GM18861 (cell line): ENCODE measurements around the gene THAP11.

Source experiments
- ATAC-seq: cut with Tn5 transposase; IDR thresholded peaks from one replicate; pipeline ENCODE4 v1.9.1; 2021; ENCODE audit not compliant: unreplicated experiment

The THAP11 gene

DNA sequence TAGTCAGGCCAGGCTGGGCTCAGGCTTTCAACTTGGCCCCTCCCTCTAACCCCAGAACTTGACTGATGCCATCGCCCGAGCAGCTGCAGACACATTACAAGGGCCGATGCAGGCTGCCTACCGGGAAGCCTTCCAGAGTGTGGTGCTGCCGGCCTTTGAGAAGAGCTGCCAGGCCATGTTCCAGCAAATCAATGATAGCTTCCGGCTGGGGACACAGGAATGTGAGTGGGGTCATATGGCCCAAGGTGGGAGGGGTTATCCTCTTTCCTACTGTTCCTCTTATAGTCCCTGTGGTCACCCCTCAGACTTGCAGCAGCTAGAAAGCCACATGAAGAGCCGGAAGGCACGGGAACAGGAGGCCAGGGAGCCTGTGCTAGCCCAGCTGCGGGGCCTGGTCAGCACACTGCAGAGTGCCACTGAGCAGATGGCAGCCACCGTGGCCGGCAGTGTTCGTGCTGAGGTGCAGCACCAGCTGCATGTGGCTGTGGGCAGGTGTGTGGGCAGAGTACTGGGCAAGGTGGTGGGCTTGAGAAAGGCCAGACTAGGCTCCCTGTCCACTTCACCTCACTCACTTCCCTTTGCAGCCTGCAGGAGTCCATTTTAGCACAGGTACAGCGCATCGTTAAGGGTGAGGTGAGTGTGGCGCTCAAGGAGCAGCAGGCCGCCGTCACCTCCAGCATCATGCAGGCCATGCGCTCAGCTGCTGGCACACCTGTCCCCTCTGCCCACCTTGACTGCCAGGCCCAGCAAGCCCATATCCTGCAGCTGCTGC lies 40.4 kb downstream of the THAP11 start:
- no peak for ATAC-seq

DNA sequence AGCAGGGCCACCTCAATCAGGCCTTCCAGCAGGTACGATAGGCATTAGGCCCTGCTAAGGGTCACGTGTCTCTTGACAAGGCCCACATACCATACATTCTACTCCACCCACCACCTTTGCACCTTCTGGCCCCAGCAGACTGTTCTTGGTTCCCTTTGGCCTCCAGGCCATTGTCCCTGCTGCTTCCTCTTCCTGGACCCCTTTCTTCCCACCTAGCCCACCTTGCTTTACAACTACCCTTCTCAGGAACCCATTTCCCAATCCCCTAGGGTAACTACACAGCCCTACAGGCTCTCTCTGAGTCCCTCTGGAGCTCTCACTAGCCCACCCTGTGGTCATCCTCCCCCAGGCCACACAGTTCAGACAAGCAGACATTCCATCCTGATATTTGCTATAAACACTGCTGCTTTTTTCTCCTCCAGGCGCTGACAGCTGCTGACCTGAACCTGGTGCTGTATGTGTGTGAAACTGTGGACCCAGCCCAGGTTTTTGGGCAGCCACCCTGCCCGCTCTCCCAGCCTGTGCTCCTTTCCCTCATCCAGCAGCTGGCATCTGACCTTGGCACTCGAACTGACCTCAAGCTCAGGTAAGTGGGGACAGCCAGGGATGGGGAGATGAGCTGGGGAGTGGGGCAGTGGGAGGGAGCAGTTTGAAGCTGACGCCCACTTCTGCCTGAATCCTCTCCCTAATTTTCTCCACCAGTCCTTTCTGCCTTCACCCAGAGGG lies 41.2 kb downstream of the THAP11 start:
- no peak for ATAC-seq

DNA sequence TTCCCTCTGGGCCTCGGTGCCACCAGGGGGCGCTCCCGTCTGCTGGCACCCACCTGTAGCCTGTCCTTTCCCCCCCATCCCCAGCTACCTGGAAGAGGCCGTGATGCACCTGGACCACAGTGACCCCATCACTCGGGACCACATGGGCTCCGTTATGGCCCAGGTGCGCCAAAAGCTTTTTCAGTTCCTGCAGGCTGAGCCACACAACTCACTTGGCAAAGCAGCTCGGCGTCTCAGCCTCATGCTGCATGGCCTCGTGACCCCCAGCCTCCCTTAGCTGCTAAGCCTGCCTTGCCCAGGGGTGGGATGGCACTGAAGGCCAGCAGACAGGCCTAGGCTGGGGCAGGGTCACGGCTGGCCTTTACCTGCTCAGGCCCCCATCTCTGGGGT lies 41.7 kb downstream of the THAP11 start:
- ATAC-seq = no peak

DNA sequence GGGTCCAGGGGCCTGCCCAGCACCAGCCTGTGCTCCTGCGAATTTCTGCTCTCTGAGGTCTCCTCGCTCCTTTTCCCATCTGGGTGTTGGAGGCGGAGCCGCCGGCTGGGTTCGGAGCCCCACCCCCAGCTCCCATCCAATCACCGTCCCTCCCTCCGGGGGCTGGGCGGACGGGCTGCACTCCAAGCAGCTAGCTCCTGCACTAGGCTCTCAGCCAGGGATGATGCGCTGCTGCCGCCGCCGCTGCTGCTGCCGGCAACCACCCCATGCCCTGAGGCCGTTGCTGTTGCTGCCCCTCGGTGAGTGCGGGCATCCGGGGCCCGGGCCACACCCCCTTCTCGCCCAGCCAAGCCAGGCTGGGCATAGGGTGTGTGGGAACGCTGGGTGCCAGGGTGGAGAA lies 42.6 kb downstream of the THAP11 start, which contains the start of gene NRN1L:
TSS of gene NRN1L (plus strand) at position 202 of the 400 bp plus-strand sequence. CDS start at position 221, 19 bp downstream.
- ATAC-seq = no peak

DNA sequence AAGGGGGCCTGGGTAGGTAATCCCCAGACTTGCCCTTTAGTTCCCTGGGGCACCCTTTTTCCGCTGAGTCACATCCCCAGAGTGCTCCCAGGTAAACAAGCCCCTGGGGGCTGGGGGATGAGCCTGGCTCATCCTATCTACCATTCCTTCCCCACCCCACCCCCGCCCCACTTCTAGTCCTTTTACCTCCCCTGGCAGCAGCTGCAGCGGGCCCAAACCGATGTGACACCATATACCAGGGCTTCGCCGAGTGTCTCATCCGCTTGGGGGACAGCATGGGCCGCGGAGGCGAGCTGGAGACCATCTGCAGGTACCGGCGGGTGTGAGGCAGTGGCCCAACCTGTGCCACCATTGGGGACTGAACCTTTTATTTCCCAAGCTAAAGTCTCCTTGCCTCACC lies 43.4 kb downstream of the THAP11 start:
- no peak for ATAC-seq

DNA sequence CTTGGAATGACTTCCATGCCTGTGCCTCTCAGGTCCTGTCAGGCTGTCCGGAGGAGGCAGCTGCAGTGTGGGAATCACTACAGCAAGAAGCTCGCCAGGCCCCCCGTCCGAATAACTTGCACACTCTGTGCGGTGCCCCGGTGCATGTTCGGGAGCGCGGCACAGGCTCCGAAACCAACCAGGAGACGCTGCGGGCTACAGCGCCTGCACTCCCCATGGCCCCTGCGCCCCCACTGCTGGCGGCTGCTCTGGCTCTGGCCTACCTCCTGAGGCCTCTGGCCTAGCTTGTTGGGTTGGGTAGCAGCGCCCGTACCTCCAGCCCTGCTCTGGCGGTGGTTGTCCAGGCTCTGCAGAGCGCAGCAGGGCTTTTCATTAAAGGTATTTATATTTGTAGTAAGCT lies 43.9 kb downstream of the THAP11 start:
- ATAC-seq = no peak

DNA sequence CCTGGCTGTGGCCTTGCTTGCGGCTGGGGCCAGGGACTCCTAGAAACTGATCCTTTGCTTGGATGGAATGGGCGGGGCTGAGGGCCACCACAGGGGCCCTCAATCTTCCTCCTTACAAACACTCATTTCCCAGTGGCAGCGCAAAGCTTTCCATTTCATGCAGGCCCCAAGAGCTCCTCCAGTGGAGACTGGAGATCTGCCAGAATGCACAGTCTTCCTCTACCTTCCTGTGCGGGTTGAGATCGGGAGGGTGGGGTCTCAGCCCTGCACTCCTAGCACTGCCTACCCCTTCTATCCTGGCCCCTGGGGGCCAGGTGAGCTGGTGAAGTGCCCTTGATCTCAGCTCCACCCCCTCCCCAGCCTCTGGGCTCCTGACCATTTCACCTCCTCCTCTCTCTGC lies 44.3 kb downstream of the THAP11 start:
- no peak for ATAC-seq

DNA sequence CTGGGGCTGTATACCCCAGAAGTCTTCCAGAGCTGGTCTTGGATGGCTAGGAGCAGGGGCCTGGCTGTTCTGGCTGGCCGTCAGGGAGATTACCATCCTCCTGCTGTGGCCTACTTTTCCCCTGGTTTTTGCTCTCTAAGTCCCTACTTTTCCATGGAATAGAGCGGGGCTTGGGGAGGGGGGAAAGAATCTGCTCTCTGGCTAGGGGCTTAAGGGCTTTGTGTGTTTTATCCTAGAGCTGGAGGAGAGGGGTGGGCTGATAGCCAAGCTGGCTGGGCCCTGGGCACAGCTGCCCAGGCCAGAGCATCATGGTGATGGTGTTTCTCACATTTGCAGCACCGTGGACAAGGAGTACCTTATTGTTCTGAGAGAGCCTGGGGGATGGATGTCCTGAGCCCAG lies 46.2 kb downstream of the THAP11 start:
- ATAC-seq = no peak

DNA sequence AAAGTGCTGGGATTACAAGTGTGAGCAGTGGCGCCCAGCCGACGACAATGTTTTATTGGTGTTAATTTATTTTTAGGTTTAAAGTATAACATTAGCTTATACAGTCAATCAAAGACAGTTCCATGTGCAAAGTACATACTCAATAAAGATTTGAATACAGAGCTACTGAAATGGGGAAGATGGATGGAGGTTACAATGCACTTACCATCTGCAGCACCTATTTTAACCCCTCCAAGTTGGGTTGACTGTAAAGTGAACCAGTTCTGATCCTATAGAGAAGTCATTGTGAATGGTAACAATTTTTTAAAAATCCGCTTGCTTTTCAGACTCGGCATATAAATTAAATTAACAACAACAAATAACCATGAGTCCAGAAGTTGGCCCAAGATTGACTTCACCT lies 50.3 kb downstream of the THAP11 start:
- ATAC-seq = no peak

DNA sequence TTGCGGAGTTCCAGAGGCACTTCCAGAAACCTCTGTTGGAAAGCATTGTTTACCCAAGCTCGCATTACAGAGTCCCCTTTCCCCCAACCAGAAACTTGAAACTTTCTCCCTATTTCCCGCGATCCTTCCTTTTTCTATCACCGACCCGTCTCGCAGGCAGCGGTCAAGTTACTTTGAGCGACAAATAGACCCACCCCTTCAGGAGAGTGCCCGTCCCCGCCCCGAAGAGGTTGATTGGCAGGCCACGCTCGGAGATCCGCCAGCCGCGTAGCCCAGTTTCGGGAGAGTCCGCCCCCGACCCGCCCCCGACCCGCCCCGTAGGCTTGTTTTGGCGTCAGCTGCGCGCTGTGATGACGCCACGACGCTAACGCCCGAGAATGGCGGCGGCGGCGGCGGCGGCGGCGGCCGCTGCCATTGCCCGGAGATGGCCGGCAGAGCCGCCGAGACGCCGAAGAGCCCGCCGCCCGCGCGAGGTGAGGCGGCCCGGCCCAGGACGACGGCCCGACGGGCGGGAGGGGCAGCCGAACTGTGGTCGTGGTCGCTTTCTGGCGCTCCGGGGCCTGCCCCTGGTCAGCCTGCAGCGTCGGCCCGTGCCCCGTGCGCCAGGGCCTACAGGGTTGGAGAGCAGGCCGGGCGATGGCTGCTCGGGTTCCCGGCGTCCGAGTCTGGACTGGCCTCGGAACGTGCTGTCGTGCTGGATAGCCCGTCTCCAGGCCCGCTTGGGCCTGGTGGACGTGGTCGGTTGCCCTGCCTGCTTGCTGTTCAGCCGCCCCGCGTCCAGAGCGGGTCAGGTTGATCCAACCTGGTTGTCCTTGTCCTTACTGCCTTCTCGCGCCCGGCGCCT lies 51.0 kb downstream of the THAP11 start, which contains the start of gene PSKH1:
TSS of gene PSKH1 (plus strand) at position 356 of the 844 bp plus-strand sequence. CDS start 15,496 bp downstream, outside the sequence.
- ATAC-seq = peak; percentile 73
